Measurements from ENCODE around the gene UGT1A5. TPM values are rescaled to one million over a fixed set of nuclear protein-coding genes. Genes with fewer than 3 reads are reported as not detected.

Gene UGT1A5
- total and polyA plus RNA-seq, 2 of the 8 experiments (the other 6 are each of a cell fraction or from before 2014, with no cell fraction given), result not detected

GRCh38 chr2:233772153-233772552 is 59.4 kb downstream of the UGT1A5 start:
- H3K18ac ChIP-seq (ENCODE audit: extremely low read depth, low read length), result no peak overlapping the region
- no peak overlapping the region for H2BK120ac ChIP-seq (replicated peaks; ENCODE audit: low read depth, low read length)
- H3K36me3 ChIP-seq (ENCODE audit: control insufficient read depth in 2 of 4, insufficient read depth in 4 of 4, low read length in 3 of 4), result no peaks in the 10 kb centered on the region
- no peak overlapping the region for H2BK12ac ChIP-seq (ENCODE audit: low read depth, low read length)
- no peak overlapping the region for H3K4me3 ChIP-seq (ENCODE audit: extremely low read depth in 1 of 4, insufficient read depth in 2 of 4, low read depth in 3 of 4, low read length in 4 of 4)
- H3K9me3 ChIP-seq (ENCODE audit: insufficient read depth in 2 of 2, low read depth in 1 of 2, low read length in 1 of 2), result peaks cover 7 to 15% of the 10 kb centered on the region in 2 experiments; a peak in 3 of 4 replicates
- DNase-seq (ENCODE audit: low read depth in 1 of 2, low spot score in 2 of 2) (no peak), FAIRE-seq (no peak)
- H3K9ac ChIP-seq (replicated peaks in 1 of 4; ENCODE audit: extremely low read depth in 1 of 4, low read depth in 3 of 4, low read length in 3 of 4), result no peak overlapping the region
- no peak overlapping the region for H3K14ac ChIP-seq (ENCODE audit: insufficient read length)
- no peak overlapping the region for H3K4ac ChIP-seq (replicated peaks; ENCODE audit: insufficient read length, low read depth, low read length)
- H3K27ac ChIP-seq (ENCODE audit: low read depth, low read length), result no peak overlapping the region
- no peak overlapping the region for H3K56ac ChIP-seq (replicated peaks; ENCODE audit: insufficient read length, low read depth, low read length)
- H2BK5ac ChIP-seq (ENCODE audit: low read depth, low read length), result no peak overlapping the region
- no peak overlapping the region for H3K23ac ChIP-seq (ENCODE audit: insufficient read length)
- no peaks in the 10 kb centered on the region for H4K20me1 ChIP-seq (replicated peaks in 1 of 2; ENCODE audit: control insufficient read depth in 1 of 2, insufficient read depth in 2 of 2, low read length in 2 of 2)
- no peak overlapping the region for H4K91ac ChIP-seq (replicated peaks; ENCODE audit: insufficient read length, low read length)
- TF ChIP-seq KDM1A (IDR thresholded peaks at IDR 0.05; ENCODE audit: borderline replicate concordance, low read length) (no peak), TEAD4 (IDR thresholded peaks at IDR 0.05; ENCODE audit: low read depth, low read length) (no peak), ASH2L (IDR thresholded peaks at IDR 0.05; ENCODE audit: low read length) (no peak), BRCA1 (IDR thresholded peaks at IDR 0.05; ENCODE audit: low read depth, low read length) (no peak), KDM4A (IDR thresholded peaks at IDR 0.05; ENCODE audit: low read depth, low read length, severe bottlenecking) (no peak), KDM5A (IDR thresholded peaks at IDR 0.05; ENCODE audit: low read length) (no peak), RNF2 (IDR thresholded peaks at IDR 0.05; ENCODE audit: borderline replicate concordance, low read depth, low read length, missing control alignments, poor library complexity, severe bottlenecking) (no peak), SP2 (IDR thresholded peaks at IDR 0.05; ENCODE audit: low read length) (no peak), CTBP2 (IDR thresholded peaks at IDR 0.05; ENCODE audit: borderline replicate concordance, insufficient read depth, insufficient read length, low read length) (no peak), CBX8 (IDR thresholded peaks at IDR 0.05; ENCODE audit: borderline replicate concordance, low read depth, low read length) (no peak), PHF8 (conservative IDR thresholded peaks at IDR 0.05; ENCODE audit: low read depth, low read length) (no peak), RFX5 (IDR thresholded peaks at IDR 0.05; ENCODE audit: borderline replicate concordance, low read depth, low read length) (no peak), MAFK (IDR thresholded peaks at IDR 0.05; ENCODE audit: low read depth, low read length) (no peak), POLR2AphosphoS5 (IDR thresholded peaks at IDR 0.05; ENCODE audit: low read depth, low read length) (no peak), CHD2 (IDR thresholded peaks at IDR 0.05; ENCODE audit: low read length) (no peak)
- H3K4me1 ChIP-seq (replicated peaks in 1 of 4; ENCODE audit: control insufficient read depth in 3 of 4, insufficient read depth in 4 of 4, low read length in 3 of 4), result no peaks in the 10 kb centered on the region; a peak in 1 of 7 replicates
- no peak overlapping the region for H3K4me2 ChIP-seq (ENCODE audit: insufficient read depth in 1 of 2, low read depth in 2 of 2, low read length in 2 of 2)
- no peaks in the 10 kb centered on the region for H3K27me3 ChIP-seq (replicated peaks in 1 of 4; ENCODE audit: control insufficient read depth in 3 of 4, extremely low read depth in 1 of 4, insufficient read depth in 3 of 4, low read length in 3 of 4)
- H2BK20ac ChIP-seq (ENCODE audit: low read length), result no peak overlapping the region
- H2AK5ac ChIP-seq (ENCODE audit: low read depth, low read length), result no peak overlapping the region
- no peaks in the 10 kb centered on the region for H3K79me1 ChIP-seq (ENCODE audit: low read depth, low read length)
- H4K8ac ChIP-seq (ENCODE audit: extremely low read depth, insufficient read depth, low read length), result no peak overlapping the region
- WGBS, 2 experiments (ENCODE audit: extremely low coverage in 1 of 2, insufficient coverage in 1 of 2, insufficient read length in 1 of 2, insufficient replicate concordance in 2 of 2, low coverage in 1 of 2, low lambda C conversion rate in 2 of 2, missing lambda C conversion rate in 1 of 2), result 91% methylated on average over 16 of the region's 16 CpGs; no CpG with 5 or more reads in 1 of the 2 experiments
- no peak overlapping the region for H2AFZ ChIP-seq (ENCODE audit: low read length)
- no peak overlapping the region for H2BK15ac ChIP-seq (ENCODE audit: low read length)
- CTCF ChIA-PET (ENCODE audit: partially characterized antibody), result no interaction called here
- H4K5ac ChIP-seq (ENCODE audit: insufficient read length, low read depth, low read length), result no peak overlapping the region
- POLR2A ChIA-PET (ENCODE audit: partially characterized antibody), result no interaction called here
- no peaks in the 10 kb centered on the region for H3K79me2 ChIP-seq (ENCODE audit: control insufficient read depth in 1 of 2, insufficient read depth in 2 of 2, low read length in 2 of 2)
- H3K23me2 ChIP-seq (ENCODE audit: low read depth, low read length), result peaks cover 2% of the 10 kb centered on the region; the same call in 1 of the 2 replicates

Data from H1 (cell line).